HG03460 (cell line): ENCODE measurements around the gene CBFB.
"Not testable (repeated sequence)": the region's sequence is repeated elsewhere in the genome, so short reads cannot be mapped to it uniquely, and the experiment has no call there.

Experiments
- ATAC-seq: cut with Tn5 transposase; IDR thresholded peaks from one replicate; pipeline ENCODE4 v1.9.1; 2021; ENCODE audit not compliant: unreplicated experiment

CBFB gene

GRCh38 chr16:67120025-67120424 lies 91.1 kb downstream of the CBFB start:
- ATAC-seq: no peak

DNA sequence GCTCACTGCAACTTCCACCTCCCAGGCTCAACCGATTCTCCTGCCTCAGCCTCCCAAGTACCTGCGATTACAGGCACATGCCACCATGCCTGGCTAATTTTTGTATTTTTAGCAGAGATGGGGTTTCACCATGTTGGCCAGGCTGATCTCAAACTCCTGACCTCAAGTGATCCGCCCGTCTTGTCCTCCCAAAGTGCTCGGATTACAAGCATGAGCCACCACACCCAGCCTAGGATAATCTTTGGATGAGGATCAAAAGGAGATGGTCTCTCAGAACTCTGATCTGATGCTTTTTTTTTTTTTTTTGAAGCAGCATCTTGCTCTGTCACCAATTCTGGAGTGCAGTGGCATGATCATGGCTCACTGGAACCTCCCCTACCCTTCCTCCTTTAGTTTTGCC lies 93.8 kb downstream of the CBFB start:
- ATAC-seq: not testable (repeated sequence)

DNA sequence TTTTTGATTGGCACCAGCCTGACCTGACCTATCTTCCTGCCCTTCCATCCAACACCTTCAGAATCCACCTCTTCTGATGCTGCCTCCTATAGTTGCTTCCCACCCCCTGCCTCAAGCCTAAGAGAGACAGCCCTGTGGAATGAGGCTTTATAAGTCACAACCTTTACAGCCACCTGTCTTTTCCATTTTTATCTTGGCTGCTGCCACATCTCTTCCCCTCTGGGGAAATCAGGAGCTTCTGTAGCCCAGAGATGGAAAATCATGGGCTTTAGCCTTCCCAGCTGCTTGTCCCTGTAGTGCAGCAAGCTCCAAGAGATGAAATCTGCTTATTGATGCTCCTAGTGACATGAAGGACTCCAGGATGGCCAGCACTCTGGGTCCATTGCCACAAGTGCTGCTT lies 99.5 kb downstream of the CBFB start:
- ATAC-seq: no peak

DNA sequence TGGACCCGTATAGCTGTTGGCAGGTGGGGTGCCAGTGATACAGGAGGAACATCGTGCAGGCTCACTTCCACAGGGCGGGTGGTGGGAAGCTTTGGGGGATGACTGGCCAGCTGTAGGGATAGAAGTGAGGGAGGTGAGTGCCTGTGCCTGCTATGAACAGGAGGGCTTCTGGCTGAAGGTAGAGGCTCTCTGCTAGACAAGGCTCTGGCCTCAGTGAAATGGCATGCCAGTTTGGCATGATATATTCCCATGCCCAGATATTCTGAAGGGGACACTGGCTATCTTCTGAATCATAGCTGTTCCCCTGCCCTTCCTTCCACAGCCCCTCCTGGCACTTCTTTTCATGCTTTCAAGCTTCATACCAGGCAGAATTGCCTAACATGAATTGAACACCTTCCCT lies 99.9 kb downstream of the CBFB start:
- no peak for ATAC-seq

DNA sequence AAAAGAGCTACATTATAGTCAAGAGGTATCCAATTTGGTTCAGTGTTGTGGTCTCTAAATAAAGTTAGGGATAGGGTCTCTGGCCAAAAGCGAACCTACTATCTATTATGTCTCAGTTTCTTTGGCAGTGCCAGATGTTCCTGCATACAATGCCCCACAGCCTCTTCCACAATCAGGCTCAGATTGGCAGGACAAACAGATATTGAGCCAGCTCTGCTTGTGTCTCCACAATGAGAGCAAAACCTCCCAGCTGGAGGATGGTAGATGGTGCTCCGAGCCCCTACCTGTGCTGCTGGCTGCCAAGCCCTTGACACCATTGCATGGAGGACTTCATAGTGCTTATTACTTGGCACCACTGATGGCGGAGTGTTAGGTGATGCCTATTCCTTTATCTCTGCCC lies 100.5 kb downstream of the CBFB start:
- no peak for ATAC-seq

GRCh38 chr16:67137605-67138004 lies 108.7 kb downstream of the CBFB start:
- no peak for ATAC-seq

- ATAC-seq: no peak
These were observed 112.4 kb downstream of the CBFB start for GRCh38 chr16:67141391-67141790.

DNA sequence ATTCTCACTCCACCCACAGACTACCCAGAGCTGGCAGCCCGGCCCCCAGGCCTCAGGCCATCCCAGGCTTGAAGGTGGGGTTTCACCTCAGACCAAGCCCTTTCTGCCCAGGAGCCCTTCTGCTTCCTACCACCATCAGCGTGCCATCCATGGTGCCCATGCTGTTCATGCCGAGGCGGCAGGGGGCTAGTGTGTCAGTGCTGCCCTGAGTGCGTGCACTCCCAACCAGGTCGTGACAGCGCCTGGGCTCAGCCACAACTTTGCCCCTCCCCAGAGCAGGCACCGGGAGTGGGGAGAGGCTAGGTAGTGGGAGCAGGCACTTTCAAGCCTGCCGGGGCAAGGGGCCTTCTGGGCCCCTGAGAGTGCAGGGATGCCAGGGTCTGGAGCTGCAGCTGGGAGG lies 113.4 kb downstream of the CBFB start:
- no peak for ATAC-seq

DNA sequence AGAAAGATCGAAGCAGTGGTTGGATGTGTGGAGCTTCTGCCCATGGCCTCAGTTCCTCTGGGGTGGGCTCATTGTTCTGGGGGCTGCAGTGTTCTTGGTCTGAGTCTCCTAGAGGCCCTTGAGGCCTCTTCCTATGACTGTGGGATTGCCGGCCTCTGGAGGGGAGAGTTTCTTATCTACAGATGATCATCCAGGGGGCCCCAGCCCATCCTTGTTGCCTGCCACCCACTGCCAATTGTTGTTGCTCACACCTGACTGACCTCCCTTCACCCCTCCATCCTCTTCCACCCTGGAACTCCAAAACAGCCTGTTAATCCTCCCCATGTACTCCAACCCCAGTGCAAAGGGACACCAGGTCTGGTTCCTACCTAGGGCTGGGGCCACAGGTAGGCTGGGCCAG lies 116.0 kb downstream of the CBFB start:
- ATAC-seq: no peak

- no peak for ATAC-seq
These were observed 116.8 kb downstream of the CBFB start for GRCh38 chr16:67145746-67146145.

DNA sequence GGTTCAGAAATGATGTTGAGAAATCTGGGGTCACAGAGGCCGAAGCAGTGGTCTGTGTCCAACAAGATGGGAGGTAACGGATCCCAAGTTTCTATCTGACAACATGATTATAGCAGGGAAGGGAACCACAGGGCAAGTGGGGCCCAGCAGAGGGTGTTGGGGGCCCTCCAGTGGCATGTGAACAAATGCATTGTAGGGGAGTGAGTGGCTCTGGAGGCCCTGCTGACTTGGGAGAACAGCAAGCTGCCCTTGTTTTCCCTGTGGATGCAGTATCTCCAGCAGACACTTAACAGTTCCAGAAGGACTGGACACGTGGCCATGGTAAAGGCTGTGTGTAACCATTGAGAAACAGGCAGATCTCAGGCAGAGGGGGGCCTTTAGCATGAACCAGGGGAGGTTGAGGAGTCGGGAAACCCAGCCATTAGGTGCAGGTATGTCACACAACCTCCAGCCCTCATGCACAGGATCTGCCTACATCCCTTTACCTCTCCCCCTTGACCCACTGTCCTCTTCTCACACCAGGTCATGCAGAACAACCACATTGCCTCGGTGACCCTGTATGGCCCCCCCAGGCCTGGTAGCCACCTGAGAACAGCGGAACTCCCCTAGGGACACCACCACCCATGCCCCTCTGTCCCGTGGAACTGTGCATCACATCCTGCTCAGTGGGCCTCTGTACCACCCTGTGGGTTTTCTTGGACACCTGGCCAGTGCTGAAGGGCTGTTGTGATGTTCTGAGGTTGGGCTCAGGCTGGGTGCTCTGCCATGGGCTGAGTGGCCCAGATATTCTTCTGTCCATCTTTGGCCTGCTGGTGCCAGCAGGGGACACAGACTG lies 117.8 kb downstream of the CBFB start:
- ATAC-seq: no peak

DNA sequence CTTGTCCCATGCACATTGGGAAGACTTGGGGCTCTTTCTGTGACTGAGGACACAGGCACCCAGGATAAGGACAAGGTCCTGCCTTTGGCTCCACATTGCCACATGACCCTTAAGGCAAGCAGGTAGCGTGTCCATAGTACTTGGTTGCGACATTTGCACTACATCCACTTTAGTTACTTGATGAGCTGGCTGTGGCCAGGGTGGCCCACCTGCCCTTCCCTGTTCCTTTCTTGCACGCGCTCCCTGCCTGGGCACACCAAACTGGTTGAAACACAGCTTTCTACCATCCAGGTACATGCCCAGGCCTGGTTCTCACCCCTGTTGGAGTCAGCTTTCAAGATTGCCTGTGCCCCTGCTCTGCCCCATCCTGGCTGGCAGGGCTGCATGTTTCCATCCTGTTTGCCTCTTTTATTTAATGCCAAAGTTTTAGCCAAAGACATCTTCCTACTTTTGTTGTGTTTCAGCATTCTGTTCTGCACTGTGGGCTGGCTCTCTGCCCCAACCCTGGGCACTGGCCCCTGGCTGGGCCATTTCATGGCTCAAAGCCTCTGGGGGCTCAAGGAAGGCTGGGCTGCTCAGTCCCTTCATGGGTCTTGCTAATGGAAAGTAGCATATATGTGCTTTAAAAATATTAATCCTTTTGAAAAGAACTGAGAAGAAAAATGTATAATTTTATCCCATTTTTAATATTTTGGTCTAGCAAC lies 118.6 kb downstream of the CBFB start:
- ATAC-seq: no peak

GRCh38 chr16:67148221-67148620 lies 119.3 kb downstream of the CBFB start:
- ATAC-seq: no peak

DNA sequence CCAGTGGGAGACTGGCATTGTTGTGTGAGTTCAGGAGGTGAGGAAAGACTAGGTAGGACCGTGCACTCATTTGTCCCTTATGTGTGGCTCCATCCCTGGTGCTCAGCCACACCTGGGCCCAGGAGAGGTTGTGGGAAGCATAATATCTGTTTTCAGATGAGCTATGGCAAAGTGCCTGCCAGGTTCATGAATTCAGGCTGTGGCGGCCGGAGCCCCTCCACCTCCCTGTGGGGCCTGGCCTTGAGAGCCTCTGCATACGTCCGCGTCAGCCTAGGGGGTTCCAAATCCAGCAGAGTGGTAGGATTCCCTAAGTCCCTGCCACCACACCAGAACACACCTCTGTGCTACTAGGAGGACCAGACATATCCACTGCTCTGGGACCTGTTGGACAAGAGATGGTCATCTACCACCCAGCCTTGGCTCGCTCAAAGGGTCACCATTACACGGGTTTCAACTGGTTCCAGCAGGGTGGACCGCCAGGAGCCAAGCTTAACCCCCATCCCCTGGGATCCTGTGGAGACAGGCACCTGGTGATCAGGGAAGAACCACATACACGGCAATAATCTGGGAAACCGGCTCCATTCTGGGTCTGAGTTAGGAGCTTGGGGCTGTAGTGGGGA lies 119.8 kb downstream of the CBFB start:
- ATAC-seq: no peak

DNA sequence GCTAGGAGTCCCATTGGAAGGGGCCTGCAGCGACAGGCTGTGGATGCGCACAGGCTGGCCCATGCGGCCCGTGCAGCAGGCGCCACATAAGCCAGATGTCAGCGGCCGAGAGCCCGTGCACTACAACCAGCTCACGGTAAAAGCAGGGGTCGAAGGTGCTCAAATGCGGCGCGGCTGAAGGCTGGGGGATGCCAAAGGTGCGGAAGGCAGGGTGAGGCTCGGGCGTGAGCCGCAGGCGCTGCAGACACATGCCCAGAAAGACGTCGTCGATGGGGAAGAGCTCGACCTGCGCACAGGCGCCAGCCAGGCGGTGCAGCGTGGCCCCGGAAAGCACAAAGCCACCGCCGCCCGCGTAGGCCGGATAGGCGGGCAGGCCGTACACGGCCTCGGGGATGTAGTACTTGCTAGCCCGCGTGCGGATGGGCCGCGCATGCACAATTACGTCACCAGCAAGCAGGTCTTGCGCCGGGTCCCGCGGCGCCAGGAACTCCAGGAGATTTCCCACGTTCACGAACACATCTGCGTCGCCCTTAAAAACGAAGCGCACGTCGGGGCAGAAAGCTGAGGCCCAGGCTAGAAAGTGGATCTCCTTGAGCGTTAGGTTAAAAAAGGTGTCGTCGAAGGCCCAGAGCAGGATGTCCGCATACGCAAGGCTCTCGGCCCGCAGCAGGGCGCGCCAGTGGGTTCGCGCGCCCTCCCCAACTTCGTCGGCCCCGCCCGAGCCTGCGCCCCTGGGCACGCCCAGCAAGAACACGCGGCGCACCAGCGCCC lies 120.5 kb downstream of the CBFB start:
- no peak for ATAC-seq

- ATAC-seq: no peak
These were observed 121.3 kb downstream of the CBFB start for GRCh38 chr16:67150047-67150832.
